ENCODE measurements around the gene AMPH.

- no peak for TF ChIP-seq POLR2A (IDR thresholded peaks at IDR 0.05)
- TF ChIP-seq CTCF (IDR thresholded peaks at IDR 0.05), result no peak
Observed at GRCh38 chr7:38492010-38492409, 139.2 kb downstream of the AMPH start.

All from testis (tissue), 2 donors.